GM18858 (cell line): Measurements from ENCODE around the gene PAEP.

ENCODE experiments used
- ATAC-seq: cut with Tn5 transposase; IDR thresholded peaks from one replicate; pipeline ENCODE4 v1.9.1; 2021; ENCODE audit not compliant: unreplicated experiment

PAEP gene

GRCh38 chr9:135574943-135575342 lies 13.4 kb downstream of the PAEP start:
- ATAC-seq, result no peak

- ATAC-seq, result no peak
Observed at GRCh38 chr9:135575995-135576631, 14.6 kb downstream of the PAEP start.

DNA sequence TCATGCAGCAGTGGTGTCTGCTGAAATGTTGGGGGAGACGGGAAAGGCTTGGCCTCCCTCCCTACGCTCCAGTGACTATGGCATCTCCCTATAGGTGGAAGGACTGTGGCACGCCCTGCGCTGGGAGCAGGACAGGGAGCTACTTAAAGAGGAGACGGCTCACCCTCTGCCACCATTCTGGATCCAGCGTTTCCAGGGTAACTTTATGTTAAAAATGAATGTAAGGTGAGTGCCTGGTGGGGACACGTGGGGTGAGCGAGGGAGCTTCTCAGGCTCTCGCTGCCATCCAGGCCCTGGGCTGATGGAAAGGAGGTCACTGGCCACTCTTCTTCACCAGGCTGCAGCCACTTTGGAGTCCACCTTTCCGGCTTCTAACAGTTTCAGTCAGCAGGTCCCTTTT lies 15.7 kb downstream of the PAEP start:
- ATAC-seq, result no peak

GRCh38 chr9:135579356-135579755 lies 17.8 kb downstream of the PAEP start:
- no peak for ATAC-seq

GRCh38 chr9:135579889-135580660 lies 18.5 kb downstream of the PAEP start:
- no peak for ATAC-seq

DNA sequence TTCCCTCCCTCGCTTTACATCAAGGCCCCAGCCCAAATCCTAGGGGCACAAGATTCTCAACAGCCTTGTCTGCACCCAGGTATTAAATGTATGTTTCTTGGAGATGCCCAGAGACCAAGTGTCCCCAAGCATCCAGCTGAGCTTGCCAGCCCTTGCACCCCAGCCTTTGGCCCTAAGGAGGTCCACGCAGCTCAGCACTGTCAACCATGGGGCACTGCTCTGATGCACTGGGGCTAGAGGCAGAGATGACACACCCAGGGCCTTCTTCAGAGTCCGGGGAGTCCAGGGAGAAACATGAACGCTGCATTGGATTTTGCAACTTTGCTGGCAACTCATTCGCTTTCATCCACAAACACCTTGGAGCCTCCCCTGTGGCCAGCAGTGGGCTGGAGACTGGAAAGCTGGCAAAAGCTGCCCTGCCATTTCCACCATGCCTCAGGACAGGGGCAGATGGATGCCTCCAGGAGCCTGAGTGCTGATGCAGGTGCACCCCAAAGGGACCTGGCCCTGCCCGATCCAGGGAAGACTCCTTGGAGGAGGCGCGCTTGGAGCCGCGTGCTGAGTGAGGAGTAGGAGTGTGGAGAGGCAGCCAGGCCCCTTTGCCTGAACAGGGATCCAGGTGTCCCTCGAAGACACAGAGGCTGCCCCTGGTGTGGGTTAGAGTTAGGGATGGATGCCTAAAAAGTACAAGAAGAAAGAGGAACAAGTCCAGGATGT lies 19.3 kb downstream of the PAEP start:
- no peak for ATAC-seq

GRCh38 chr9:135581636-135582426 lies 20.3 kb downstream of the PAEP start:
- ATAC-seq, result no peak

DNA sequence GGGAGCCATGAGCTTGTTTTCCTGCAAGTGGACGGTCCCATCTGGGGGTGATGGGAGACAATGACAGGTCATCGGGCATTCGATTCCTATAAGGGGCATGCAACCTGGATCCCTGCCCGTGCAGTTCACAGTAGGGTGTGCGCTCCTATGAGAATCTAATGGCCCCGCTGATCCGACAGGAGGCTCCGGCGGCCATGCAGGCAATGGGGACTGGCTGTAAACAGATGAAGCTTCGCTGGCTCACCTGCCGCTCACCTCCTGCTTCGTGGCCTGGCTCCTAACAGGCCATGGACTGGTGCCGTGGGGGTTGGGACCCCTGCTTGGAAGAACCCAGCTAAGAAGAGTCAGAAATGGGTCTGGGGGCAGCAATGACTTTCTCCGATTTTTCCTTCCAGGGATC lies 21.0 kb downstream of the PAEP start:
- no peak for ATAC-seq

DNA sequence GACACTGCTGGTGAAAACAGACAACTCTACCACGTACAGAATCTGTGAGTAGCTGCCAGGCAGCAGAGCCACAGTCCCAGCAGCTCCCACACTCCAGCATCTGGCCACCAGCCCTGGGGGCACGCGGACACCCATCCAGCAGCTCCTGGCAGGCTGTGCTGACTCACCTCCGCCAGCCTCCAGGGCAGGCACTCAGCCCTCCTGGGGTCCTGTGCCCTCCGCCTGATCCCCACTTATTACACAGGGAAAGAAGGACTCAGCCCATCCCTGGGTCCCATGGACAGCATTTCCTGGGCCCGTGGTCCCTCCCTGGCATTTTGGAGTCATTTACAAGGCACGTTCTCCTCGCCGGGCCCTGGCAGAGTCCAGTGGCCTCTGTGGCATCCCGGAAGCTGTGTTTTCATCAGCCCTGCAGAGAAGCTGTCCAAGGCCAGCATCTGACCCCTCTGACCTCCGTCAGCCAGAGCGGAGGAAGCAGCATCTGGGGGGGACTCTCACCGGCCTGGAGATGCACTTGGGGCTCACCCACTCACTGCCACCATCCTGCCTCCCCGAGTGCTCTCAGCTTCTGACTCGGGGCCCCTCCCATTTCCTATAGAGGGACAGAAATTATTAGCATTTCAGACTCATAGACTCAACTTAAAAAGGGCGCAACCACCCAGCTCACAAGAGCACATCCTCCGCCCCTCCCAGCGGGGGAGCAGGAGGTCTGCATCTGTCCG lies 21.6 kb downstream of the PAEP start:
- ATAC-seq, result no peak

DNA sequence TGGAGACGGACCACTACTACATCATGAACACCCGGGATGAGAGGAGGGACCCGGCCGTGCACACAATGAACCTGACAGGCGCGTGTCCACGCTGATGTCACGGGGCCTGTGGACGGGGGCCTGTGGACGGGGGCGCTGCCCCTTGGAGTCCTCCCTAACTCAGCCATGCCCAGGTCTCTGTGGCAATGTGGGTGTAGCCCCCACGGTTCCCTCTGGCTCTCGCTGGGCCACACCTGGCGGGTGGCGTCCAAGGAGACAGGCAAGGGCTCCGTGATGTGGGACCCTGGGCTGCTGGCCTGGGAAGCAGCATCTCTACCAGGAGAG lies 22.1 kb downstream of the PAEP start:
- no peak for ATAC-seq

GRCh38 chr9:135584371-135584770 lies 22.8 kb downstream of the PAEP start:
- ATAC-seq, result no peak

- no peak for ATAC-seq
Observed at GRCh38 chr9:135584934-135585333, 23.4 kb downstream of the PAEP start.

DNA sequence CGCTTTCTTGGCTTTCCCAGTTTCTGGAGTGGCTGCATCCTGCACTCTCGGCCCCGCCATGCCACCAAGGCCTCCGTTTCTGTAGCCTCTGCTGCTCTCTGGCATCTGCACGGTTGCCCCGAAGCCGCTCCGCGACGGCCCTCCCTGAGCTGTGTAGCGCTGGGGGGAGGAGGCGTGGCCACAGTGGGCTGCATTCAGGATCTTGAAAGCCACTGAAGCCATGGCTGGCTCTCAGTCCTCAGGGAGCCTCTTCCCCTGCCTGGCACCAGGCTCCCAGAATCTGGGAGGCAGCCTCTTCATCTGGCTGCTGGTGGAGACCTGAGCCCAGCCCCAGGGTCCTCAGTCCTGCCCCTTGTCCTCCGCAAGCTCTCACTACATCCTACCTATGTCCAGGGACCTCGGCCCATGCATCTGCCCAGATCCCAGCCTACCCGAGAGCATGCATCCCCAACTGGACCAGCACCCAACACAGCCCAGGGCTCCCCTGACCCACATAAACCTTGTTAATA lies 25.1 kb downstream of the PAEP start:
- no peak for ATAC-seq

- no peak for ATAC-seq
Observed at GRCh38 chr9:135587658-135588057, 26.1 kb downstream of the PAEP start.

DNA sequence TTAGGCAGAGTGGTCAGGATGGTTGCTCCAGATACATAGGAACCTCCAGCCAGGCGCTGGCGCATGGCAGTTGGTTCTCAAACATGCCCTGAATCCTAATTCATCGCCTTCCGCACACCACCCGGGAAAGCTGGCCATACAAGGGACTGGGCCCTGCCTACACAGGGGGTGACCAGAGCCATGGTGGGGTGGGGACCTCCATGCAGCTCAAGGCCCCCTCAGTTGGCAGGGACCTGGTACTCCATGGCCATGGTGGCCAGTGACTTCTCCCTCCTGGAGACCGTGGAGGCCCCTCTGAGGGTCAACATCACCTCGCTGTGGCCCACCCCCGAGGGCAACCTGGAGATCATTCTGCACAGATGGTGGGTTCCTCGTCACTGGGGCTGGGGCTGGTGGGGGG lies 26.8 kb downstream of the PAEP start:
- ATAC-seq, result no peak

- no peak for ATAC-seq
Observed at GRCh38 chr9:135588886-135589595, 27.5 kb downstream of the PAEP start.

- ATAC-seq, result no peak
Observed at GRCh38 chr9:135589596-135590485, 28.3 kb downstream of the PAEP start.

- ATAC-seq, result no peak
Observed at GRCh38 chr9:135590486-135591079, 29.0 kb downstream of the PAEP start.
